GM19023 (cell line): ENCODE measurements around the gene DUSP3.
"Not testable (repeated sequence)": the region's sequence is repeated elsewhere in the genome, so short reads cannot be mapped to it uniquely, and the experiment has no call there.

Experiments used
- ATAC-seq: cut with Tn5 transposase; IDR thresholded peaks from one replicate; pipeline ENCODE4 v1.9.1; 2021; ENCODE audit warnings: mild to moderate bottlenecking, moderate library complexity; ENCODE audit not compliant: unreplicated experiment

The DUSP3 gene

GRCh38 chr17:43803758-43804157 lies 25.0 kb upstream of the DUSP3 start:
- ATAC-seq, result no peak

GRCh38 chr17:43801844-43802243 lies 23.1 kb upstream of the DUSP3 start:
- ATAC-seq, result no peak

- ATAC-seq, result no peak
Measured at GRCh38 chr17:43800736-43801135, 22.0 kb upstream of the DUSP3 start.

GRCh38 chr17:43799047-43799446 lies 20.3 kb upstream of the DUSP3 start:
- ATAC-seq, result no peak

GRCh38 chr17:43798024-43798423 lies 19.2 kb upstream of the DUSP3 start:
- not testable (repeated sequence) for ATAC-seq

GRCh38 chr17:43792668-43793067 lies 13.9 kb upstream of the DUSP3 start:
- not testable (repeated sequence) for ATAC-seq

- ATAC-seq, result no peak
Measured at GRCh38 chr17:43791589-43791988, 12.8 kb upstream of the DUSP3 start.

GRCh38 chr17:43790311-43790940 lies 11.6 kb upstream of the DUSP3 start:
- ATAC-seq, result no peak

GRCh38 chr17:43789482-43789881 lies 10.7 kb upstream of the DUSP3 start:
- no peak for ATAC-seq

- ATAC-seq, result no peak
Measured at GRCh38 chr17:43788540-43788939, 9.8 kb upstream of the DUSP3 start.

GRCh38 chr17:43787728-43788127 lies 9.0 kb upstream of the DUSP3 start:
- ATAC-seq, result no peak

- ATAC-seq, result no peak
Measured at GRCh38 chr17:43784628-43785101, 5.9 kb upstream of the DUSP3 start.

GRCh38 chr17:43784068-43784467 lies 5.3 kb upstream of the DUSP3 start:
- ATAC-seq, result no peak

GRCh38 chr17:43782913-43783680 lies 4.3 kb upstream of the DUSP3 start:
- no peak for ATAC-seq

GRCh38 chr17:43780135-43780534 lies 1.4 kb upstream of the DUSP3 start, which contains the start of gene CFAP97D1:
TSS of gene CFAP97D1 (plus strand) at chr17:43780435. CDS start at chr17:43780463, 28 bp downstream.
- ATAC-seq, result no peak

- ATAC-seq, result no peak
Measured at GRCh38 chr17:43779145-43780125, 658 bp upstream of the DUSP3 start.

GRCh38 chr17:43774304-43775250 lies 4.2 kb downstream of the DUSP3 start:
- no peak for ATAC-seq

- no peak for ATAC-seq
Measured at GRCh38 chr17:43772877-43773648, 5.7 kb downstream of the DUSP3 start.

GRCh38 chr17:43771463-43771862 lies 7.3 kb downstream of the DUSP3 start:
- no peak for ATAC-seq
